ENCODE results near the gene GPR62.

The GPR62 gene

GRCh38 chr3:51968883-51969678 lies 13.9 kb downstream of the GPR62 start:
- ATAC-seq (ENCODE audit: insufficient read depth, low read depth): no peak
- Histone ChIP-seq H3K9ac (ENCODE audit: low read depth, low read length) (no peak overlapping the region), H2AFZ (ENCODE audit: low read depth, low read length) (no peak overlapping the region), H3K4me3 (ENCODE audit: low read depth in 1 of 2, low read length in 2 of 2) (no peak overlapping the region), H4K20me1 (ENCODE audit: insufficient read depth, low read length) (peaks cover 3% of the 10 kb centered on the region; the same call in 1 of the 2 replicates), H3K9me3 (ENCODE audit: insufficient read depth, low read length, severe bottlenecking) (no peaks in the 10 kb centered on the region), H3K4me1 (ENCODE audit: insufficient read depth, low read length) (peaks cover 41% of the 10 kb centered on the region), H3K79me2 (ENCODE audit: insufficient read depth, low read length) (peaks cover 11% of the 10 kb centered on the region), H3K27me3 (ENCODE audit: insufficient read depth, low read length, poor library complexity) (no peaks in the 10 kb centered on the region), H3K36me3 (ENCODE audit: insufficient read depth, low read length) (peaks cover 10% of the 10 kb centered on the region), H3K27ac (ENCODE audit: low read length) (peak overlapping the region; percentile 52; the same call in 1 of the 2 replicates), H3K4me2 (ENCODE audit: insufficient read depth, low read length) (no peak overlapping the region)
- TF ChIP-seq EZH2 (IDR thresholded peaks at IDR 0.05; ENCODE audit: borderline replicate concordance, low read depth, low read length, severe bottlenecking) (no peak), CTCF (IDR thresholded peaks at IDR 0.05; ENCODE audit: borderline replicate concordance, extremely low read depth, low read length, poor library complexity, severe bottlenecking) (no peak)
- DNase-seq: no peak

- peaks cover 10% of the 10 kb centered on the region for H3K36me3 ChIP-seq (ENCODE audit: insufficient read depth, low read length)
- no peaks in the 10 kb centered on the region for H3K27me3 ChIP-seq (ENCODE audit: insufficient read depth, low read length, poor library complexity)
Measured at GRCh38 chr3:51969841-51970240, 14.7 kb downstream of the GPR62 start.

GRCh38 chr3:51970606-51971300 lies 15.6 kb downstream of the GPR62 start:
- Histone ChIP-seq H3K4me1 (ENCODE audit: insufficient read depth, low read length) (peaks cover 53% of the 10 kb centered on the region), H3K9ac (ENCODE audit: low read depth, low read length) (no peak overlapping the region), H3K4me3 (ENCODE audit: low read depth in 1 of 2, low read length in 2 of 2) (no peak overlapping the region), H3K9me3 (ENCODE audit: insufficient read depth, low read length, severe bottlenecking) (no peaks in the 10 kb centered on the region), H3K79me2 (ENCODE audit: insufficient read depth, low read length) (peaks cover 11% of the 10 kb centered on the region), H3K36me3 (ENCODE audit: insufficient read depth, low read length) (peaks cover 10% of the 10 kb centered on the region), H3K27ac (ENCODE audit: low read length) (no peak overlapping the region), H3K4me2 (ENCODE audit: insufficient read depth, low read length) (no peak overlapping the region), H4K20me1 (ENCODE audit: insufficient read depth, low read length) (peaks cover 3% of the 10 kb centered on the region; the same call in 1 of the 2 replicates), H3K27me3 (ENCODE audit: insufficient read depth, low read length, poor library complexity) (no peaks in the 10 kb centered on the region), H2AFZ (ENCODE audit: low read depth, low read length) (no peak overlapping the region)
- ATAC-seq (ENCODE audit: insufficient read depth, low read depth): no peak
- no peak for DNase-seq
- no peak for TF ChIP-seq EZH2 (IDR thresholded peaks at IDR 0.05; ENCODE audit: borderline replicate concordance, low read depth, low read length, severe bottlenecking)
- no peak for TF ChIP-seq CTCF (IDR thresholded peaks at IDR 0.05; ENCODE audit: borderline replicate concordance, extremely low read depth, low read length, poor library complexity, severe bottlenecking)

More at GRCh38 chr3:51969841-51970240, 14.7 kb downstream of the GPR62 start:
- no peak for DNase-seq
- peaks cover 47% of the 10 kb centered on the region for H3K4me1 ChIP-seq (ENCODE audit: insufficient read depth, low read length)
- H3K9me3 ChIP-seq (ENCODE audit: insufficient read depth, low read length, severe bottlenecking): no peaks in the 10 kb centered on the region
- peaks cover 11% of the 10 kb centered on the region for H3K79me2 ChIP-seq (ENCODE audit: insufficient read depth, low read length)
- peaks cover 3% of the 10 kb centered on the region; the same call in 1 of the 2 replicates for H4K20me1 ChIP-seq (ENCODE audit: insufficient read depth, low read length)
- H3K4me3 ChIP-seq (ENCODE audit: low read depth in 1 of 2, low read length in 2 of 2): no peak overlapping the region
- TF ChIP-seq CTCF (IDR thresholded peaks at IDR 0.05; ENCODE audit: borderline replicate concordance, extremely low read depth, low read length, poor library complexity, severe bottlenecking) (no peak), EZH2 (IDR thresholded peaks at IDR 0.05; ENCODE audit: borderline replicate concordance, low read depth, low read length, severe bottlenecking) (no peak)
- ATAC-seq (ENCODE audit: insufficient read depth, low read depth): no peak
- no peak overlapping the region for H3K9ac ChIP-seq (ENCODE audit: low read depth, low read length)
- H3K4me2 ChIP-seq (ENCODE audit: insufficient read depth, low read length): no peak overlapping the region
- no peak overlapping the region for H3K27ac ChIP-seq (ENCODE audit: low read length)
- H2AFZ ChIP-seq (ENCODE audit: low read depth, low read length): no peak overlapping the region

Data from DND-41 (cell line).